Limb (tissue), 2 donors: ENCODE results near the gene RSF1.

Experiments used
- DNase-seq, 2 donors: peaks; one replicate each; pipeline ENCODE4 v3.0.0-alpha.2; 2016; ENCODE audit errors: extremely low spot score in 2 of 2

Gene RSF1

GRCh38 chr11:77813256-77813655 is 7.3 kb downstream of the RSF1 start:
- DNase-seq, result no peak

DNA sequence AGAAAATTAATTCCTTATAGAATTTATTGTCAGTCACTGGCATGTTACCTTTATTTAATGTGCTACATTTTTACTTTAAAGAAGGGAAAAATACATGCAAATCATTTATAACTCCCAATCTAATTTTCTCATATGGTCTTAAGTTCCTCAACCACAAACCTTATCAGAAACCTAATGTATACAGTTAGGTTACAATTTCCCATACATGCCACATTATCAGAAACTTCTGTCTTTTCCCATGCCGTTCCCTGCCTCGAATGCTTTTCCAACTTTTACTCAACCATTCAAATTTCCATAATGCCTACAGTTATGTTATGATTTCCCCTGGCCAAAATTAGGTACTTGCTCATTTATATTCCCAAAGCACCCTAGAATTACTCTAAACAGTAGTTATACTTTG is 13.5 kb downstream of the RSF1 start:
- DNase-seq, result no peak

- DNase-seq, result no peak
Measured at GRCh38 chr11:77806415-77806814, 14.1 kb downstream of the RSF1 start.

DNA sequence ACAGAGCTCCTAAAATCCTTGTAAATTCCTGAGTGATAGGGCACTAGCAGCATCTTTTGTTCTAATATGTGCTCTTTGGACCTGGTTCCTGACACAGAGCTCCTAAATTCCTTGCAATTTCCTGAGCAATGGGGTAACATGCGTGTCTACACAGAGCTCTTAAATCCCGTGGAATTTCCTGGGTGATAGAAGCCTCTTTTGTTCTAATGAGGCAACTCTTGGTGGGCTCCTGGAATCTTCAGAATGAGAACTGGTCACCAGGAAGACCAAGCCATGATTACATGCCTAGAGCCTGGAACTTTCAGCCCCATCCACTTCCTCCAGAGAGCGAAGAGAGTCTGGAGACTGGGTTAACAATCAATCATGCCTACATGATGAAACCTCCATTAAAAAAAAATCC is 19.0 kb downstream of the RSF1 start:
- DNase-seq, result no peak

- DNase-seq, result no peak
Measured at GRCh38 chr11:77800449-77800848, 20.1 kb downstream of the RSF1 start.

GRCh38 chr11:77799338-77799737 is 21.2 kb downstream of the RSF1 start:
- no peak for DNase-seq

DNA sequence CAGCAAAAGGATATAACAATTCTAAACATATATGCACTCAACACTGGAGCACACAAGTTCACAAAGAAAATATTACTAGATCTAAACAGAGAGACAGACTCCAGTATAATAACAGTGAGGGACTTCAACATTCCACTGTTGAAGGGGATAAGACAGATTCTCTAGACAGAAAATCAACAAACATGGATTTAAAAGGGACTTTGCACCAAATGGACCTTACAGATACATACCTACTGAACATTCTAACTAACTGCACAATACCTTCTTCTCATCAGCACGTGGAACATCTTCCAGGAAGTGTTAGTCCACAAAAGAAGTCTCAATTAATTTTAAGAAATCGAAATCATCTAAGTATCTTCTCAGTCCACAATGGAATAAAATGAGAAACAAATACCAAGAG is 26.6 kb downstream of the RSF1 start:
- DNase-seq, result no peak

DNA sequence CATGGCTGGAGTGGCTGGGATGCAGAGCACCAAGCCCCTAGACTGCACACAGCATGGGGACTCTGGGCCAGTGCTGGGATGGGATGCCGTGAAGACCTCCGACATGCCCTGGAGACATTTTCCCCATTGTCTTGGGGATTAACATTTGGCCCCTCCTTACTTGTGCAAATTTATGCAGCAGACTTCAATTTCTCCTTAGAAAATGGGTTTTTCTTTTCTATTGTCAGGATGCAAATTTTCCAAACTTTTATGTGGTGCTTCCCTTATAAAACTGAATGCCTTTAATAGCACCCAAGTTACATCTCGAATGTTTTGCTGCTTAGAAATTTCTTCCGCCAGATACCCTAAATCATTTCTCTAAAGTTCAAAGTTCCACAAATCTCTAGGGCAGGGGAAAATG is 29.2 kb downstream of the RSF1 start:
- DNase-seq, result no peak

DNA sequence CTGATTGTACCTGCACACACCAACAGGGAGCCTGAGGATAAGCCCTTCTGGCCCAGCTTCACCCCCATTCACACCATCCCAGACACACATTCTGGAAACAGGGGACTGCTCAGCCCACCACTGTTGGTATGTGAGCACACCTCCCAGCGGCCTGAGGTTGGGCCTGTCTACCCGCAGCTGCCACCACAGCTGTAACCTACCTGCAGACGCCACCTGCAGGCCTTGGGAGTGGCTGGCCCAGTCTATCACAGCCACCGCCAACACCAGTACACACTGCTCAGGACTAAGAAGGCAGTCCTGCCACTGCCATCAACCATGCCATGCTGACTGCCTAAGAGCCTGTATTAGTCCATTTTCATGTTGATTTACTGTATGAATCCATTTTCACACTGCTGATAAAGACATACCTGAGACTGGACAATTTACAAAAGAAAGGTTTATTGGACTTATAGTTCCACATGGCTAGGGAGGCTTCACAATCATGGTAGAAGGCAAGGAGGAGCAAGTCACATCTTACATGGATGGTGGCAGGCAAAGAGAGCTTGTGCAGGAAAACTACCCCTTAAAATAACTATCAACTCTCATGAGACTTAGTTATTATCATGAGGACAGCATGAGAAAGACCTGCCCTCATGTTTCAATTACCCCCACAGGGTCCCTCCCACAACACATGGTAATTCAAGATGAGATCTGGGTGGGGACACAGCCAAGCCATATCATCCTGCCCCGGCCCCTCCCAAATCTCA is 30.6 kb downstream of the RSF1 start:
- no peak for DNase-seq

DNA sequence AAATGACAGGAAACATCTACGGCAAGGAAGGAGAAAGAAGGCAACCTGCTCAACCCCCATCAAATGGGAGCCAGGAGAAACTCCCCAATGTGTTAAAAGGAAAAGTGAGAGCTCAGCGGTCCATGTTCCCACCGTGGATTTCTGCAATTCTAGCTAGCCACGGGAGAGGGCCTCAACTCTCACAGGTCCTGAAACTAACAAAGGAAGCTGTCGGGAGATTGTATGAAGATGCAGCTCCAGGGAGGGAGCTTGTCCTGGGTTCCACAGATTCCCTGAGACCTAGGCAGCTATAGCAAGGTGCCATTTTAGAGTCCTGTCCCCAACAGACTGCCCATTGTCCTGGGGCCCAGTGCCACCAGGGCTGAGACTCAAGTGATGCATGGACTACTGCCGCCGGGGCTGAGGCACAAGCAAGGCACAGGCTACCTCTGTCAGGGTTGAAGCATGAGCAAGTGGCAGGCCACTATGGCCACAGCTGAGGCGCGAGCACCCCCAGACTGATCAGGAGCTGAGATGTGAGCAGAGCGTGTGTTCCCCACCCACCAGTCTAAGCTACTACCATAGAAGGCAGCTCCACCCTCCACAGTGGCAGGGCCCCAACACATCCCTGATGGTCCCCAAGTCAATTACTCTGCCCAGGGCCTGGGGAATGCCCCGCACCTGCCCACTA is 31.3 kb downstream of the RSF1 start:
- DNase-seq, result no peak

- DNase-seq, result no peak
Measured at GRCh38 chr11:77784572-77784971, 36.0 kb downstream of the RSF1 start.

DNA sequence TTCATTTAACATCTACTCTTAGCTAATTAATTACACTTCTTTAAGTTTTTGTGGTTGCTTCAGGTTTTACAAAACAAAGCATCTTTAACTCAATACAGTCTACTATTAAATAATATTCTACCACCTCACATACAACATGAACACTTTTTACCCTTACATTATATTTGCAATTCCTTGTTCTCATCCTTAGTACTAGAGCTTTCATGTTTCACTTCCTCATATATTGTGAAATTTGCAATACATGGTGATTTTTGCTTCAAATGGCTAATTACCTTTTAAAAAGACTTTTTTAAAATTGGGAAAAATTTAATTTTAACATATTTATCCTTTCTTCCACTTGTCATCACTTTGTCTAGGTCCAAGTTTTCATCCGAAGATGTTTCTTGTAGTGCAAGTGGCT is 37.5 kb downstream of the RSF1 start:
- no peak for DNase-seq

DNA sequence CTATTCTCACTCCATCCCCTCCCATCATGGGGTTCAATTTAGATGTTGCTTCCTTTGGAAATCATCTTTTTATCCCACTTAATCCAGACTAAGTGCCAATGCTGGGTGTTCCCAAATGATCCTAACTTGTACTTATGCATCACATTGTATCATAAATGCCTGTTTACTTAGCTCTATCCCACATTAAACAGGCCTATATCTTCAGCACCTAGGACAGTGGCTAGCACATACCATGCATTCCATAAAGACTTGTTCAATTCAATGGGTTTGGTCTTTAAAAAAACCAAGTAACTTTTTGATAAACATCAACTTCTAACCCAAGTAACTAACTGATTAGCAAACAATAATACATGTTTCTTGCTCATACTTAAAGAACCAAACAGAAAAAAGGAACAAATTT is 40.6 kb downstream of the RSF1 start:
- no peak for DNase-seq

DNA sequence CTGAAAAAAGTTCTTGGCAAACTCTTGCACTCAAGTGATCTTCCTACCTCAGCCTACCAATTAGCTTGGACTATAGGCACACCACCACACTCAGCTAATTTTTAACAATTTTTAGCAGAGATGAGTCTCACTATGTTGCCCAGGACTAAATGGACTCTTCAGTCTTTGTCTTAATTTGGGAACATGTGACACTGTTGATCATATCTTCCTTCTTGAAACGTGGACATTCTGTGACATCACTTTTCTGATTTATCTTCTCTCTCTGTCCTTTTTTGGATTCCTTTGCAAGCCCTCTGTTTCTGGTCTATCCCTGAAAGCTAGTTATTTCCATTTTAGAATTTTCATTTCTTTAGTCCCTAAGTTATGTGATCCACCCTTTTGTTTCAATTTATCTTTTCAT is 42.0 kb downstream of the RSF1 start:
- DNase-seq, result no peak

DNA sequence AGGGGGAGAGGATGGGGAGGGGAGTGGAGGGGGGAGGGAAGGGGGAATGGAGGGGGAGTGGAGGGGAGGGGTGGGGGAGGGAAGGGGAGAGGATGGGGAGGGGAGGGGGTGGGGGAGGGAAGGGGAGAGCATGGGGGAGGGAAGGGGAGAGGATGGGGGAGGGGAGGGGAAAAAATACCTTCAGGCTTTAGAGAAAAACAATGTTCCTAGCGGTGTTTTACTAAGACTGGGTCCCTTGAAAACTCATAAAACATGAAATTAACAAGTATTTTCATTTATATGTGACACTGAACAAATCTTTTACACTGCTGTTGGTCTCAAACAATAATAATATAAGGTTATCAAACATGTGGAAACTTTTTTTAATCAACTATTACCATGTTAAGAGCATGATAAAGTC is 42.4 kb downstream of the RSF1 start:
- no peak for DNase-seq

DNA sequence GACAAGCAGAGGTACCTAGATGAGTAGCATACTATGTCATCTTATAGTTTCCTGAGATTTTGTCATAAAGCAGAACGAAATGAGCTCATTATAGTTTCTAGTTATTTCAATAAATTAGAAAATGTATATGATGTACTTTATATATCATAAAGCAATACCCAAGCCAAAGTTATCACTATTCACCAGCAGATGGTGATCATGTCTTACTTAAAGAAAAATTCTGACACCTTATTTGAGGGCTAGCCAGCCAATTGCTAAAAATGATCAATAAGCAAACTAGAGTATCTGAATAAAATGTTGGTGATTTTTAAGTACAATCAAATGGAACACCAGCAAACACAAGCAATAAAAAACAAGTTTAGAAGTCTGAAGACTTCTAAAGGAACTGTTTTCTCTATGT is 44.1 kb downstream of the RSF1 start:
- peak in 1 of 2 donors; percentile 12 for DNase-seq

GRCh38 chr11:77775936-77776335 is 44.6 kb downstream of the RSF1 start:
- DNase-seq, result no peak

DNA sequence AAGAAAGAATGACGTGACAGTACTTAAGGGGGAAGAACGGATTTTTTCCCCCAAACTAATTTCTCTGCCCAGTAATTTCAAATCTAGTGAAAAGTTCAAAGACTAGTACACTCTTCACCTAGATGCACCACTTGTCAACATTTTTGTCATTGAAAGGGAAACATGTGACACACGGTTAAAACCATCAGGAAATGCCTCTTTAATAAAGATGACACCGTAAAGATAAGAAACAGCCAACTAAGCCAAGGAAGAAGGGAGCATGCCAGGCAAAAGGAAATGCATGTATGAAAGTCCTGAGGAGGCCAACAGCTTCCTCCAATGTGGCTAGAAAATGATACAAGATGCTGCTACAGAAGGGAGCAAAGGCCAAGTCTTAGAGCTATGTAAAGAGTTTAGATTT is 49.4 kb downstream of the RSF1 start:
- DNase-seq, result no peak

GRCh38 chr11:77770629-77771028 is 49.9 kb downstream of the RSF1 start:
- no peak for DNase-seq

- DNase-seq, result no peak
Measured at GRCh38 chr11:77762426-77762825, 58.1 kb downstream of the RSF1 start.

GRCh38 chr11:77761491-77761890 is 59.0 kb downstream of the RSF1 start:
- no peak for DNase-seq

- no peak for DNase-seq
Measured at GRCh38 chr11:77758331-77758730, 62.2 kb downstream of the RSF1 start.

- DNase-seq, result no peak
Measured at GRCh38 chr11:77753230-77753629, 67.3 kb downstream of the RSF1 start.
